HEK293 (cell line): ENCODE results near the gene SERTAD4.
"Not testable (repeated sequence)": the region's sequence is repeated elsewhere in the genome, so short reads cannot be mapped to it uniquely, and the experiment has no call there.

Experiments
- CTCF ChIA-PET: fragments of 350-600 bp; formaldehyde crosslinking; extraction: SDS; loops from one replicate; lab custom pipeline; 2021; ENCODE audit warnings: antibody characterized with exemption; lab: Yijun Ruan, JAX
- POLR2A ChIA-PET: fragments of 300-600 bp; formaldehyde crosslinking; extraction: SDS; loops from one replicate; lab custom pipeline; 2020; ENCODE audit warnings: antibody characterized with exemption, inconsistent platforms; lab: Yijun Ruan, JAX
- H3K27ac ChIP-seq: fragments of 200-500 bp; sonication (Bioruptor generic); 2 replicates; pipeline ENCODE4 v1.5.1; 2014; ENCODE audit warnings: low read depth, low read length, control low read depth, inconsistent platforms; ENCODE audit errors: extremely low read depth
- H3K36me3 ChIP-seq, 2 experiments: fragments of 200-500 bp in 1 of 2; sonication (Bioruptor generic) in 1 of 2; 1 replicate in 1 of 2; 2 replicates in 1 of 2; pipeline ENCODE4 v1.5.1; 2014 to 2017; ENCODE audit warnings: inconsistent platforms in 2 of 2, low read length in 2 of 2; ENCODE audit not compliant: control insufficient read depth in 2 of 2, insufficient read depth in 1 of 2
- H3K4me1 ChIP-seq: fragments of 200-500 bp; sonication (Bioruptor generic); 2 replicates; pipeline ENCODE4 v1.5.1; 2014; ENCODE audit warnings: mild to moderate bottlenecking, low read length, inconsistent platforms; ENCODE audit not compliant: control insufficient read depth, insufficient read depth
- H3K4me3 ChIP-seq: 2 replicates; pipeline ENCODE4 v1.5.1; 2011; ENCODE audit warnings: low read depth, mild to moderate bottlenecking, control low read depth, low read length, moderate library complexity
- H3K9me3 ChIP-seq: fragments of 200-500 bp; sonication (Bioruptor generic); 2 replicates; pipeline ENCODE4 v1.5.1; 2014; ENCODE audit warnings: low read depth, low read length, inconsistent platforms; ENCODE audit not compliant: control insufficient read depth, insufficient read depth
- GLIS2 ChIP-seq: fragments of 450-650 bp; formaldehyde crosslinking; IDR thresholded peaks from 2 replicates; pipeline ENCODE4 v1.5.1; 2016; ENCODE audit warnings: missing biosample characterization, missing genetic modification characterization
- SETDB1 ChIP-seq: IDR thresholded peaks from one replicate; pipeline ENCODE4 v1.6.1; 2017; ENCODE audit warnings: mild to moderate bottlenecking, low read length, moderate library complexity, mixed read lengths; ENCODE audit not compliant: insufficient read length
- ZNF132 ChIP-seq: fragments of 450-650 bp; formaldehyde crosslinking; IDR thresholded peaks from 2 replicates; pipeline ENCODE4 v1.5.1; 2017; ENCODE audit warnings: missing biosample characterization, missing genetic modification characterization, borderline replicate concordance
- ZNF138 ChIP-seq: fragments of 450-650 bp; formaldehyde crosslinking; IDR thresholded peaks from 2 replicates; pipeline ENCODE4 v1.5.1; 2016; ENCODE audit warnings: missing biosample characterization, missing genetic modification characterization, borderline replicate concordance
- ZNF266 ChIP-seq: fragments of 450-650 bp; formaldehyde crosslinking; IDR thresholded peaks from 2 replicates; pipeline ENCODE4 v1.5.1; 2016; ENCODE audit warnings: missing biosample characterization, missing genetic modification characterization, low read depth
- ZNF394 ChIP-seq: fragments of 450-650 bp; formaldehyde crosslinking; IDR thresholded peaks from 2 replicates; pipeline ENCODE4 v1.5.1; 2016; ENCODE audit warnings: missing biosample characterization, missing genetic modification characterization, mild to moderate bottlenecking, moderate library complexity, borderline replicate concordance
- ZNF48 ChIP-seq: fragments of 450-650 bp; formaldehyde crosslinking; IDR thresholded peaks from 2 replicates; pipeline ENCODE4 v1.5.1; 2016; ENCODE audit warnings: missing biosample characterization, missing genetic modification characterization
- ZNF585B ChIP-seq: fragments of 450-650 bp; formaldehyde crosslinking; IDR thresholded peaks from 2 replicates; pipeline ENCODE4 v1.5.1; 2016; ENCODE audit warnings: missing biosample characterization, missing genetic modification characterization
- ZNF707 ChIP-seq: fragments of 450-650 bp; formaldehyde crosslinking; IDR thresholded peaks from 2 replicates; pipeline ENCODE4 v1.5.1; 2016; ENCODE audit warnings: missing biosample characterization, missing genetic modification characterization
- ZNF792 ChIP-seq: fragments of 450-650 bp; formaldehyde crosslinking; IDR thresholded peaks from 2 replicates; pipeline ENCODE4 v1.5.1; 2016; ENCODE audit warnings: missing biosample characterization, missing genetic modification characterization
- TF ChIP-seq, protein P1 (sequence below): fragments of 450-650 bp; formaldehyde crosslinking; IDR thresholded peaks from 2 replicates; pipeline ENCODE4 v1.5.1; 2016; ENCODE audit warnings: missing biosample characterization, missing genetic modification characterization

The SERTAD4 gene

DNA sequence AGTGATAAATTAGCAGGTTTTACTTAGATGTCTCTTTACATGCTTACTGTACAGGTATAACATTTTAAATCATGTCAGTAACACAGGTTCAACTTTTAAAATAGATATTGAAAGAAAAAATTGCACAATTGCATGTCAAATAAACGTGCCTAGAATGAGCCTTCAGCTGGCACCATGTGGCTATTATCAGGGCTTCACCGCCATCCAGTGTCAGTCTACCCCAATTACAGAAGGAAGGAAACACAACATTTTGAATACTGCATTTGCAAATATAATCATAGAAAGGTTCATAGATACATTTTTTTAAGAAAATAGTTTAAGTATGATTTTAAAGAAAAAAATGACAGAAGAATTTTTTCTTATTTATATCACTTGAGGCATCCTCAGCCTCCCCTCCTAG lies 47.5 kb upstream of the SERTAD4 start (continued):
- TF ChIP-seq ZNF394 (tag by site-specific recombination) (no peak), ZNF585B (tag by site-specific recombination) (no peak)

DNA sequence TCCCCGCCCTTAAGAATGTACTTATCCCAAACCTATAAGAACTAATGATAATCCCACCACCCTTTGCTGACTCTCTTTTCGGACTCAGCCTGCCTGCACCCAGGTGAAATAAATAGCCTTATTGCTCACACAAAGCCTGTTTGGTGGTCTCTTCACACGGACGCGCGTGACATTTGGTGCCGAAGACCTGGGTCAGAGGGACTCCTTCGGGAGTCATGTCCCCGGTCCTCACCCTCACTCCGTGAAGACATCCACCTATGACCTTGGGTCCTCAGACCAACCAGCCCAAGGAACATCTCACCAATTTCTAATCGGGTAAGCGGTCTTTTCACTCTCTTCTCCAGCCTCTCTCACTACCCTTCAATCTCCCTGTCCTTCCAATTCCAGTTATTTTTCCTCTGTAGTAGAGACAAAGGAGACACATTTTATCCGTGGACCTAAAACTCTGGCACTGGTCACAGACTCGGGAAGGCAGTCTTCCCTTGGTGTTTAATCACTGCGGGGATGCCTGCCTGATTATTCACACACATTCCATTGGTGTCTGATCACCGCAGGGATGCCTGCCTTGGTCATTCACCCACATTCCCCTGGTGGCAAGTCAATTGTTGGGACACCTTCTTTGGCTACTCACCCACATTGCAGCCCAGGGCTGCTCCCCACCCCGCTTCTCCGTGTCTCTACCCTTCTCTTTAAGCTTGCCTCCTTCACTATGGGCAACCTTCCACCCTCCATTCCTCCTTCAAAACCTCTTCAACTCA lies 44.6 kb upstream of the SERTAD4 start:
- CTCF ChIA-PET = not testable (repeated sequence)

GRCh38 chr1:210189426-210189825 lies 43.2 kb upstream of the SERTAD4 start:
- CTCF ChIA-PET = interaction anchor here (0.6 kb wide), 1 partner anchor 215 kb away, joined by 3 read pairs; no protein-coding TSS in a partner anchor

More for the DNA sequence above, 44.6 kb upstream of the SERTAD4 start:
- H3K9me3 ChIP-seq, H3K4me1 ChIP-seq, H3K36me3 ChIP-seq, POLR2A ChIA-PET, H3K4me3 ChIP-seq, H3K27ac ChIP-seq: not testable (repeated sequence)

GRCh38 chr1:210195635-210196160 lies 36.9 kb upstream of the SERTAD4 start:
- TF ChIP-seq, protein P1, sequence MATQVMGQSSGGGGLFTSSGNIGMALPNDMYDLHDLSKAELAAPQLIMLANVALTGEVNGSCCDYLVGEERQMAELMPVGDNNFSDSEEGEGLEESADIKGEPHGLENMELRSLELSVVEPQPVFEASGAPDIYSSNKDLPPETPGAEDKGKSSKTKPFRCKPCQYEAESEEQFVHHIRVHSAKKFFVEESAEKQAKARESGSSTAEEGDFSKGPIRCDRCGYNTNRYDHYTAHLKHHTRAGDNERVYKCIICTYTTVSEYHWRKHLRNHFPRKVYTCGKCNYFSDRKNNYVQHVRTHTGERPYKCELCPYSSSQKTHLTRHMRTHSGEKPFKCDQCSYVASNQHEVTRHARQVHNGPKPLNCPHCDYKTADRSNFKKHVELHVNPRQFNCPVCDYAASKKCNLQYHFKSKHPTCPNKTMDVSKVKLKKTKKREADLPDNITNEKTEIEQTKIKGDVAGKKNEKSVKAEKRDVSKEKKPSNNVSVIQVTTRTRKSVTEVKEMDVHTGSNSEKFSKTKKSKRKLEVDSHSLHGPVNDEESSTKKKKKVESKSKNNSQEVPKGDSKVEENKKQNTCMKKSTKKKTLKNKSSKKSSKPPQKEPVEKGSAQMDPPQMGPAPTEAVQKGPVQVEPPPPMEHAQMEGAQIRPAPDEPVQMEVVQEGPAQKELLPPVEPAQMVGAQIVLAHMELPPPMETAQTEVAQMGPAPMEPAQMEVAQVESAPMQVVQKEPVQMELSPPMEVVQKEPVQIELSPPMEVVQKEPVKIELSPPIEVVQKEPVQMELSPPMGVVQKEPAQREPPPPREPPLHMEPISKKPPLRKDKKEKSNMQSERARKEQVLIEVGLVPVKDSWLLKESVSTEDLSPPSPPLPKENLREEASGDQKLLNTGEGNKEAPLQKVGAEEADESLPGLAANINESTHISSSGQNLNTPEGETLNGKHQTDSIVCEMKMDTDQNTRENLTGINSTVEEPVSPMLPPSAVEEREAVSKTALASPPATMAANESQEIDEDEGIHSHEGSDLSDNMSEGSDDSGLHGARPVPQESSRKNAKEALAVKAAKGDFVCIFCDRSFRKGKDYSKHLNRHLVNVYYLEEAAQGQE = no peak
- peak; percentile 97 for TF ChIP-seq ZNF707 (tag by site-specific recombination)
- TF ChIP-seq ZNF132 = no peak
- no peak for TF ChIP-seq ZNF266 (tag by site-specific recombination)
- no peak for TF ChIP-seq ZNF792
- no peak for TF ChIP-seq GLIS2 (tag by site-specific recombination)
- TF ChIP-seq, all 188 proteins: peak for 1
- POLR2A ChIA-PET = no interaction called here
- CTCF ChIA-PET = no interaction called here

More at GRCh38 chr1:210189426-210189825, 43.2 kb upstream of the SERTAD4 start:
- no peaks in the 10 kb centered on the region for H3K4me1 ChIP-seq
- H3K9me3 ChIP-seq = no peaks in the 10 kb centered on the region
- TF ChIP-seq ZNF48 (no peak), ZNF138 (tag by site-specific recombination) (no peak), ZNF707 (tag by site-specific recombination) (no peak)
- POLR2A ChIA-PET = no interaction called here
- no peaks in the 10 kb centered on the region for H3K36me3 ChIP-seq
- H3K4me3 ChIP-seq = no peak overlapping the region
- H3K27ac ChIP-seq = no peak overlapping the region

DNA sequence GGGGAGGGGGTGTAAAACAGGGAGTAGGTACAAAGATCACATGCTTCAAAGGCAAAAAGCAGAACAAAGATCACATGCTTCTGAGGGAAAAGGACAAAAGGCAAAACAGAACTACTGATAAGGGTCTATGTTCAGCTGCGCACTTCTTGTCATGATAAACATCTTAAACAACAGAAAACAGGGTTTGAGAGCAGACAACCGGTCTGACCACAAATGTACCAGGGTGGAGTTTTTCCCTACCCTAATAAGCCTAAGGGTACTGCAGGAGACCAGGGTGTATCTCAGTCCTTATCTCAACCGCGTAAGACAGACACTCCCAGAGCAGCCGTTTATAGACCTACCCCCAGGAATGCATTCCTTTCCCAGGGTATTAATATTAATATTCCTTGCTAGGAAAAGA lies 36.3 kb upstream of the SERTAD4 start:
- POLR2A ChIA-PET, H3K4me3 ChIP-seq, CTCF ChIA-PET, H3K27ac ChIP-seq, H3K9me3 ChIP-seq, H3K36me3 ChIP-seq, H3K4me1 ChIP-seq: not testable (repeated sequence)
- TF ChIP-seq SETDB1 = peak; percentile 38

More at GRCh38 chr1:210195635-210196160, 36.9 kb upstream of the SERTAD4 start:
- Histone ChIP-seq H3K9me3 (no peaks in the 10 kb centered on the region), H3K36me3 (no peaks in the 10 kb centered on the region), H3K4me1 (0 out of 2 replicates have a peak, but pooled peaks cover 2% of the 10 kb centered on the region), H3K27ac (no peak overlapping the region), H3K4me3 (no peak overlapping the region)
